Peyer's patch (tissue), 4 donors: ENCODE results near the gene PGK2.

Experiments used
- CTCF ChIP-seq, 6 experiments: fragments of 450-650 bp in 4 of 6; fragments of 200-600 bp in 2 of 6; sonication (generic) in 1 of 6; IDR thresholded peaks; one replicate each; pipeline ENCODE4 v1.5.1; 2017 to 2019; ENCODE audit warnings: antibody characterized with exemption in 6 of 6, mild to moderate bottlenecking in 3 of 6, moderate library complexity in 1 of 6
- POLR2A ChIP-seq, 2 donors: fragments of 450-650 bp; IDR thresholded peaks; one replicate each; pipeline ENCODE4 v1.5.1; 2017; ENCODE audit warnings: antibody characterized with exemption in 2 of 2, mild to moderate bottlenecking in 2 of 2, moderate library complexity in 2 of 2

GRCh38 chr6:49833386-49833785, 46.3 kb upstream of the PGK2 start:
- no peak for TF ChIP-seq CTCF (IDR thresholded peaks at IDR 0.05)
- TF ChIP-seq POLR2A (IDR thresholded peaks at IDR 0.05) = no peak
